ENCODE data around the gene MYO9B. TPM values are rescaled to one million over a fixed set of nuclear protein-coding genes. Genes with fewer than 3 reads are reported as not detected.
A peak's percentile ranks its signal among the peaks of the same experiment; 100 is the strongest.
"Not testable (repeated sequence)": the region's sequence is repeated elsewhere in the genome, so short reads cannot be mapped to it uniquely, and the experiment has no call there.

MYO9B gene
- total RNA-seq, 1 donor from 2014 or later = 38.1 TPM

DNA sequence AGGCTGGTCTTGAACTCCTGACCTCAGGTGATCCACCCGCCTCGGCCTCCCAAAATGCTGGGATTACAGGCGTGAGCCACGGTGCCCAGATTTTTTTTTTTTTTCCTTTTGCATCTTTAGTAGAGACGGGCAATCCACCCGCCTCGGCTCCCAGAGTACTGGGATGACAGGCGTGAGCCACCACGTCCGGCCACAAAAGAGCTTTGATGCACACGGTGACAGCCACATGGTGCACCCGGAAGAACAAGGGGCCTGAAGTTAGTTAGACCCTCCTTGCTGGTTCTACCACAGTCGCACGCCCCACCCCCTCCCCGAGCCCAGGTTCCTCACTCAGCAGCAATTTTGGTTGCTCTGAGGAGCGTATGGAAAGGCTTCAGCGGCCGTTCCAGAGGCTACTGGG lies 85.3 kb downstream of the MYO9B start:
- ATAC-seq (no peak), DNase-seq (no peak)
- intact Hi-C loops (cut with micrococcal nuclease) = no loop called here

DNA sequence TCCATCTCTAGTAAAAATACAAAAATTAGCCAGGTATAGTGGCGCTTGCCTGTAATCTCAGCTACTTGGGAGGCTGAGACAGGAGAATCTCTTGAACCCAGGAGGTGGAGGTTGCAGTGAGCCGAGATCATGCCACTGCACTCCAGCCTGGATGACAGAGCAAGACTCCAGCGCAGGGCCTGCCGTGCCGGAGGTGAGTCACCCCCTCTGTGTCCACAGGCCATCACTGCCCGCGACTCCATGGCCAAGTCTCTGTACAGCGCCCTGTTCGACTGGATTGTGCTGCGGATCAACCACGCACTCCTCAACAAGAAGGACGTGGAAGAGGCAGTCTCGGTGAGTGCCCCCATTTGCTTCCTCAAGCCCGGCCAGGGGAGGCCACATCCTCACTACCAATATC lies 86.6 kb downstream of the MYO9B start:
- intact Hi-C loops (cut with micrococcal nuclease); ATAC-seq: not testable (repeated sequence)

DNA sequence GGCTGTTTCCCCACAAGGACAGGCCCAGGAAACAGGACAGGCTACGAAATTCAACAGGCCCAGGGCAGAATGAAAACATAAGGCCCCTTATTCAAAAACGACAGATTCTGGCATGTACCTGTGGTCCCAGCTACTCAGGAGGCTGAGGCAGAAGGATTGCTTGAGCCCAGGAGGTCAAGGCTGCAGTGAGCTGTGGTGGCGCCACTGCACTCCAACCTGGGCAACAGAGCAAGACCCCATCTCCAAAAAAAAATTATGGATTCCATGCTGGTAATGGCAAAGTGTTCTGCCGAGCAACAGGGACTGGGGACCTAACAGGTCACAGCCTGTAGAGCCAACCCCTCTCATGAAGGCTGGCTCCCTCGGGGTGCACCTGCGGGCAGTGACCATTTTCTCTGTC lies 87.0 kb downstream of the MYO9B start:
- DNase-seq = no peak
- intact Hi-C loops (cut with micrococcal nuclease) = no loop called here
- ATAC-seq = no peak

More for the DNA sequence above, 86.6 kb downstream of the MYO9B start:
- not testable (repeated sequence) for DNase-seq

DNA sequence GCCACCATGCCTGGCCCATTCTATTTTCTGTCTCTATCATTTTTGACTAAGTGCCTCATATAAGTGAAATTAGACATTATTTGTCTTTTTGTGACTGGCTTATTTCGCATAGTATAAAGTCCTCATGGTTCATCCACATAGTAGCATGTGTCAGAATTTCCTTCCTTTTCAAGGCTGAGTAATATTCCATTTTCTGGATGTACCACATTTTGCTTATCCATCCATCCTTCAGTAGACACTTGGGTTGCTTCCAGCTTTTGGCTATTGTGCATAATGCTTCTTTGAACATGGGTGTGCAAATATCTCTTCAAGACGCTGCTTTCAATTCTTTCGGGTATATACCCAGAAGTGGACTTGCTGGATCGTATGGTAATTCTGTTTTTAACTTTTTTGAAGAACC lies 88.1 kb downstream of the MYO9B start:
- intact Hi-C loops (cut with micrococcal nuclease) = no loop called here
- DNase-seq (no peak), ATAC-seq (no peak)

DNA sequence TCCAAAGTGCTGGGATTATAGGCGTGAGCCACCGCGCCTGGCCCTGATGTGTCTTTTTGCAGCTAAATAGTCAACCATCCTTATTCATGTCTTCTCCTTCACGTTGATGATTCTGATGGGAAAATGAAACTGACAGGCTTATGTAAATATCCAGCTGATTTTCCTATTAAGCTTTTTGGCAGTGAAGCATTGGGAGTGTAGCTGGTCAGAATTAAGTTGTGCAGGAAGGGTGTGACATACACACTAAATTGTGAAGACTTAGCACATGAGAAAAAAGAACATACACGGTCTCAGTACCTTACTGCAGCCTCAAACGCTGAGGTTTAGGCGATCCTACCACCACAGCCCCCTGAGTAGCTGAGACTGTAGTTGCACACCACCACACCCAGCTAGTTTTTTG lies 89.1 kb downstream of the MYO9B start:
- ATAC-seq = no peak
- intact Hi-C loops (cut with micrococcal nuclease) = no loop called here
- DNase-seq = no peak

DNA sequence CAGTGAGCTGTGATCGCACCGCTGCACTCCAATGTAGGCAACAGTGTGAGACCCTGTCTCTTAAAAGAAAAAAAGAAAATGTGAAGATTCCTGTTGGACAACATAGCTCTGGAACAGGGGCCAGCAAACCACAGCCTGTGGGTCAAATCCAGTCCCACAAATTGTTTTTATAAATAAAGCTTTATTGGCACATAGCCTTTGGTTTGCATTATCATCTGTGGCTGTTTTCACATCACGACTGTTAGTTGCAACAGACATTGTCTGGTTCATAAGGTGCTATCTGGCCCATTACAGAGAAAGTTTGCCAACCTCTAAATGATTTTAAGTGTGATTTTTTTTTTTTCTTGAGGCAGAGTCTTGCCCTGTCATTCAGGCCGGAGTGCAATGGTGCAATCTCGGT lies 90.1 kb downstream of the MYO9B start:
- intact Hi-C loops (cut with micrococcal nuclease) = no loop called here
- ATAC-seq (no peak), DNase-seq (no peak)

DNA sequence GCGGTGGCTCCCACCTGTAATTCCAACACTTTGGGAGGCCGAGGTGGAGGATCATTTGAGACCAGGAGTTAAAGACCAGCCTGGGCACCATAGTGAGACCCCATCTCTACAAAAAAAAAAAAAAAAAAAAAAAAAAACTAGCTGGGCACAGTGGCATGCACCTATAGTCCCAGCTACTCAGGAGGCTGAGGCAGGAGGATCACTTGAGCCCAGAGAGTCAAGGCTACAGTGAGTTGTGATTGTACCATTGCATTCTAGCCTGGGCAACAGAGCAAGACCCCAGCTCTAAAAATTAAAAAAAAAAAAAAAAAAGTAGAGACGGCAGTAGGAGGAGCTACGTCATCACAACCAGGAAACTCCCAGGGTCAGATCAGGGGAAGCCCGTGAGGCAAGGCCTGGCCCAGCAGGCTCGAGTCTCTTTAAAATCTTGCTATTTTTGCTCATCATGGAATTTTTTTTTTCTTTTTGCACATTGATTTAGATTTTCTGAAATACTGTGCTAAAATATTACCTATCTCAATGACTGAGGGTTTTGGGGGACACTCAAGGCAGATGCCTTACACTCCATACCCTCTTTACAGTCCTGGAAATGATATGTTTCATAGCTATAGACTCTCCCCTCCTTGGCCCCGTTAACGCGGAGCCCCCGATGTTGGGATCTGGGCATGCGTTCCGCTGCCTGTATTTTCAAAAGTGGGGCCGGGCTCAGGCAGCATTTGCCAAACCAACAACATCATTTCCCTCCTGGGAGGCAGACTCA lies 95.1 kb downstream of the MYO9B start:
- intact Hi-C loops (cut with micrococcal nuclease) = no loop called here
- no peak for DNase-seq
- ATAC-seq = no peak

DNA sequence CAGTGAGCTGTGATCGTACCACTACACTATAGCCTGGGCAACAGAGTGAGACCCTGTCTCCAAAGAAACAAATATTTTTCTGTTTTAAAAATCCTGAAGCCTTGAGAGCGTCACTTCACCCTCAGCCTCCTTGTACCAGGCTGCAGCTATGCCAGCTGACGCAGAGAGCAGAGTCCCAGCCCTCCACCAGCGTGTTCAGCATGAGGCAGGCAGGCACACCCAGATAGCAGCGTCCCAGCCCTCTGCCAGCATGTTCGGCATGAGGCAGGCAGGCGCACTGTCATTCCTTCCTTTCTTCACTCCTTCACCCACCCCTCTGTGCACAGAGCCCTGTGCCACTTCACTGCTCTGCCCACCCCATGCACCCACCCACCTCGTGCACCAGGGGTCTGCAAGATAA lies 96.3 kb downstream of the MYO9B start:
- intact Hi-C loops (cut with micrococcal nuclease) = no loop called here
- ATAC-seq (no peak), DNase-seq (no peak)

DNA sequence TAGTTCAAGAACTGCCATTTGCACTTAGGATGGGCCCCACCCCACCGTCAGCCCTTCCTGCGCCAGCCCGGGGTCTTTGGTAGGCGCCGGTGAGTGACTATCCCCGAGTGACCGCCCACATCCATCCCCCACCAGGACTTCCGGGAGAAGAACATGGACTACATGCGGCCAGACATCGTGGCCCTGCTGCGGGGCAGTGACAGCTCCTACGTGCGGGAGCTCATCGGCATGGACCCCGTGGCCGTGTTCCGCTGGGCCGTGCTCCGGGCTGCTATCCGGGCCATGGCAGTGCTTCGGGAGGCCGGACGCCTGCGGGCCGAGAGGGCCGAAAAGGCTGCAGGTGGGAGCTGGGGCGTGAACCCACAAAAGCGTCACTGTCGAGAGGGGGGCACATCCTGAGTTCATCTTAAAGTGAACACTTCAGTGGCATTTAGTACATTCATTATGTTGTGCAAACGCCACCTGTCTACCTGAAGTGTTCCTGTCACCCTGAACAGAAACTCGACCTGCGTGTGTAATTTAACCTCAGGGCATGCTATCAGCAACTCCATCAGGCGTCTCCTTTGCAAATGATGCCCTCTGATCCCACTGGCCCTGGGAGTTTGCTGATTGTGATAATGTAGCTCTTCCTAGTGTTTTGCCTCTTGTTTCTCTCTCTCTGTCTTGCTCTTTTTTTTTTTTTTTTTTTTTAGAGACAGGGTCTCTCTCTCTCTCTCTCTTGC lies 97.2 kb downstream of the MYO9B start:
- DNase-seq (no peak), ATAC-seq (no peak)
- intact Hi-C loops (cut with micrococcal nuclease) = no loop called here

DNA sequence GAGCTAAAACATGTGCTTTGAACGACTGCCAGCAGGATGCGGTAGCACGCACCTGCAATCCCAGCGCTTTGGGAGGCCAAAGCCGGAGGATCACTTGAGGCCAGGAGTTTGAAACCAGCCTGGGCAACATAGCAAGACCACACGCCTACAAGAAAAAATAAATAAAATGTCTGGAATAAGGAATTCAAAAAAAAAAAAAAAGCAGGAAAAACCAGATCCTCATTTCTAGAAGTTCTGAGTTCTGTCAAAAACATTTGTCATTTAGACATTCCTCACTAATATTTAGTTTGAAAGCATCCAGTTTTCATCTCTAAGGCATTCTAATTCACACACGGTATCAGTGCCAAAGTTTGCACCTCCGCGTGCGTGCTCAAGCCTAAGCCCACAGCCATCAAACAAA lies 102.7 kb downstream of the MYO9B start:
- intact Hi-C loops (cut with micrococcal nuclease) = no loop called here
- no peak for ATAC-seq
- no peak for DNase-seq

DNA sequence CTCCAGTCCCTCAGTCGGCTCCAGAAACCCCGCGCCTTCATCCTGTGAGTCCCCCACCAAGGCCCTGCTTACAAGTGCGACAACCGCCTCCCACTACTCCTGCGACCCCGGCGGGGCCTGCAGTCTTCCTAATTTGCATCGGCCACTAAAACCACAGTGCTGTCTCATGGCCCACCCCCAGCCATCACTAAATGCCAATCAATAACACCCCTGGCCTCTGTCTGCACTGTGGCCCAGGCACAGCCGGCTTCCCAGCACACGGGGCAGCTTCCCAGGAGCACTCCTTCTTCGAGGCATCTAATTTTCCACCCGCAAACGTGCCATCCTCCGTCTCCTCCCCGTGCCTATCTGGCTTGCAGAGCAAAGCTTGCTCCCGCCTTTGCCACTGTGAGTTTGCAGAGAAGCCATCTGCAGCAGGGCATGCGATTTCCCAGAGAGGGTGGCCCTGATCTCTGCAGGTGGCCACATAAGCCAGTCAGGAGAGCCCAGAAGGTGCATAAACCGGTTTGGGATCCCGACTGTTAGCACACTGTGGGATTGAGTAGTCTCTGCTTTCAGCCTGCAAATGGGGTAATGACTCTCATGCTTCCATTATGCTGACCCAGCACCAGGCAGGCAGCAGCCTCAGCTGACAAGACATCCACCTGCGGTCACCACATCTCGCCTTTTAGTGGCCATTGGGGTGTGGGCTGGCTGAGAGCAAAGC lies 105.6 kb downstream of the MYO9B start:
- DNase-seq (no peak), ATAC-seq (no peak)
- intact Hi-C loops (cut with micrococcal nuclease) = no loop called here

DNA sequence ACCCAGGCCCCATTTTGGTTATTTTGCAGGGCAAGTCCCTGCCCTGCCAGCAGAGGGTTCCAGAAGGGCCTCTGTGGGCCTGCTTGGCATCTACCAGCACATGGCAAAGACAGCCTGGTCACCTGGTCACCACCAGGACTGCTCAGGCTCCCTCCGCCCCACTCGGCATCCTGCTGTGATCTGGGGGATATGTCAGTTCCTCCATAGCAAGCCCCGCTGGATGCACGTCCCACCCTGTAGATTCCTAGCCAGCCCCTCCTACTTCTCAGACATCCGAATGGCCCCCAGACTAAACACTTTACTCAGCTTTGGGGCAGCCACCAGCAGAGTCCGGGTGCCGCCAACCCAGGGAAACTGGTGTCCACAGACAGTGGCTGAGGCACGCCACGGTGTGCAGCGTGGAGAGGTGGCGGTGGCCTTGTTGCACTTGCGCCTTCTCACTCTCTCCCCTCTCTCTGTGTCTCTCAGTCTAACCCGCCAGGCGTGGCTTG lies 107.7 kb downstream of the MYO9B start:
- no peak for DNase-seq
- intact Hi-C loops (cut with micrococcal nuclease) = no loop called here
- no peak for ATAC-seq

DNA sequence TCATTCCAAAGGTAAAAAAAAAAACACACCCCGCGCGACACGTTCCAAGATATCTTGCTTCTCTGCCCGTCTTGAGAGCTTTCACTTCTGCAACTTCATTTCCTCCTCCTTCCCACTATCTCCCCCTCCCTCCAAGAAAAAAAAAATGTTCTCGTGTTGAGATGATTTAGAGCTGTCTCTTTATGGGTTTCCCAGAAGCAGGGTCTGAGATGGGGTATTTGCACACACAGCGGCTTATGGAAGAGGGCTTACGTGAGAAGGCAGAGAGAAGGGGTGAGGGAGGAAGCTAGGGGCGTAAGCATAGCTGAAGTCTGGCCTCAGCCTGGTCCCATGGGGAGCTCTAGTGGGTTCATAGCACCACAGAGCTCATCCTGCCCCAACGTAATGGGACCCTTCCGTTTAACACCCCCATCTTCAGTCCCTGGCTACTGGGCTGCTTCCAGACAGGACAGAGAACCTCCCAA lies 108.3 kb downstream of the MYO9B start:
- intact Hi-C loops (cut with micrococcal nuclease) = no loop called here
- peak; percentile 13 for ATAC-seq
- DNase-seq = no peak

DNA sequence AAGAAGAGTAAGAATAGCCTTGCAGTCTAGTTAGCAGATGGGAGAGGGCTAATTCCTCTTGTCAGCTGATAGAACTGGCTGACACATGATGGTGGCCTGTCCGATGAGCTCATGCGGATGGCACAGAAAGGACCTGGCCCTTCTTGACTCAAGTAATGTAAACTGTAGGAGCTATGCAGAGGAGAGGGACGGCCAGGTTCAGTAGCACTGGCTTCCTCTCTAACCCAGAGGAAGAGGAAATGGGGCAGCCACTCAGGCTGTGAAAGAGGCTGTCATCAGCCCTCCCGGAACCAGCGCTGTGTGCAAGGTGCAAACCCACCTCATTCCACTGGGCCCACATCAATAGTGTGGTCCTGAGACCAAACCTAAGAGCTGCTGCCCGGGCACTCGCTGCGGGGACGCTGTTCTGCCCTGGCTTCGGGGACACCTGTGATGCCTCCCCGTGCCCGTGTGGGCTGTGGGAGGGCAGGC lies 108.8 kb downstream of the MYO9B start:
- intact Hi-C loops (cut with micrococcal nuclease) = no loop called here
- no peak for DNase-seq
- ATAC-seq = peak; percentile 34

DNA sequence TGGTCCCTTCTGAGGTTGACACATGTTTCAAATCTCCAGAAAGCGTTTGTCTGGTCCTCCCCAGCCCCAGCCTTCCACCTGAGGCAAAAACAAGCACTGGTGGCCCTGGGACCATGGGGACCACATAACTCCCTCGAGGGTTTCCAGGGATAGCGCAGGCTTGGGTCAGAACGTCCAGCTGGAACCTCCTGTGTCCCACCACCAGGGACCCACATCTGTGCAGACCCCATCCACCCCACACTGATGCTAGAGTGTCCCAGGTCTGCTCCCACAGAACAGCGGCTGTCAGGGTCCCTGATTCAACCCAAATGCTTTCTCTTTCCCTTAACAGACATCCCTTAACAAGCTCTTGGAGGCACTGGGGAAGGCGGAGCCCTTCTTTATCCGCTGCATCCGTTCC lies 110.0 kb downstream of the MYO9B start:
- no peak for DNase-seq
- intact Hi-C loops (cut with micrococcal nuclease) = no loop called here
- no peak for ATAC-seq

DNA sequence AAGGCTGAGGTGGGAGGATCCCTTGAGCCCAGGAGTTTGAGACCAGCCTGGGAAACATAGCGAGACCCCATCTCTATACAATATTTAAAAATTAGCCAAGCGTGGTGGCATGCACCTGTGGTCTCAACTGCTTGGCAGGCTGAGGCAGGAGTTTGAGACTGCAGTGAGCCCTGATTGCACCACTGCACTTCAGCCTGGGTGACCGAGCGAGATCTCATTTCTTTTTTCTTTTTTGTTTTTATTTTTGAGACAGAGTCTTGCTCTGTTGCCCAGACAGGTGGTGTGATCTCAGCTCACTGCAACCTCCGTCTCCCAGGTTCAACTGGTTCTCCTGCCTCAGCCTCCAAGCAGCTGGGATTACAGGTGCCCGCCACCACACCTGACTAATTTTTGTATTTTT lies 116.2 kb downstream of the MYO9B start:
- intact Hi-C loops (cut with micrococcal nuclease); DNase-seq; ATAC-seq: not testable (repeated sequence)

DNA sequence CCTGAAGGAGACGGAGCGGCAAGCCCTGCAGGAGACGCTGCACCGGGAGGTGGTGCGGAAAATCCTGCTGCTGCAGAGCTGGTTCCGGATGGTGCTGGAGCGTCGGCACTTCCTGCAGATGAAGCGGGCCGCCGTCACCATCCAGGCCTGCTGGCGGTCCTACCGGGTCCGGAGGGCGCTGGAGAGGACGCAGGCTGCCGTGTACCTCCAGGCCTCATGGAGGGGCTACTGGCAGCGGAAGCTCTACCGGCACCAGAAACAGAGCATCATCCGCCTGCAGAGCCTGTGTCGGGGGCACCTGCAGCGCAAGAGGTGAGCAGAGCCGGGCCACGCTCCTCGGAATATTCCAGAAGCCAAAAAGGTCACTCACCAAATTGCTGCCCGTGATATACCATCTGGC lies 117.2 kb downstream of the MYO9B start:
- DNase-seq (no peak), ATAC-seq (no peak)
- intact Hi-C loops (cut with micrococcal nuclease) = no loop called here

DNA sequence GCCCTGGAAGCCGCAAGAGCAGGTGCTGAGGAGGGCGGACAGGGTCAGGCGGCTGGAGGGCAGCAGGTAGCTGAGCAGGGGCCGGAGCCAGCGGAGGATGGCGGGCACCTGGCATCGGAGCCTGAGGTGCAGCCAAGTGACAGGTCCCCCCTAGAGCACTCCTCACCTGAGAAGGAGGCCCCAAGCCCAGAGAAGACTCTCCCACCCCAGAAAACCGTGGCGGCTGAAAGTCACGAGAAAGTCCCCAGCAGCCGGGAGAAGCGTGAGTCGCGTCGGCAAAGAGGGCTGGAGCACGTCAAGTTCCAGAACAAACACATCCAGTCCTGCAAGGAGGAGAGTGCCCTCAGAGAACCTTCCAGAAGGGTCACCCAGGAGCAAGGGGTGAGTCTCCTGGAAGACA lies 119.0 kb downstream of the MYO9B start:
- intact Hi-C loops (cut with micrococcal nuclease) = no loop called here
- ATAC-seq (no peak), DNase-seq (no peak)

DNA sequence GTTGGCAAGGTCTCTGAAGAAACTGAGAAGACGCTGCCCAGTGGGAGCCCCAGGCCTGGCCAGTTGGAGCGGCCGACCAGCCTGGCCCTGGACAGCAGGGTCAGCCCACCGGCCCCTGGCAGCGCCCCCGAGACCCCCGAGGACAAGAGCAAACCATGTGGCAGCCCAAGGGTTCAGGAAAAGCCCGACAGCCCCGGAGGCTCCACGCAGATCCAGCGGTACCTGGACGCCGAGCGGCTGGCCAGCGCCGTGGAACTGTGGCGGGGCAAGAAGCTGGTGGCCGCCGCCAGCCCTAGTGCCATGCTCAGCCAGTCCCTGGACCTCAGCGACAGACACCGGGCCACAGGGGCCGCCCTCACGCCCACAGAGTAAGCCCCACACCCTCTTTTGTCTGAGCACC lies 119.5 kb downstream of the MYO9B start:
- peak; percentile 17 for DNase-seq
- intact Hi-C loops (cut with micrococcal nuclease) = no loop called here
- no peak for ATAC-seq

DNA sequence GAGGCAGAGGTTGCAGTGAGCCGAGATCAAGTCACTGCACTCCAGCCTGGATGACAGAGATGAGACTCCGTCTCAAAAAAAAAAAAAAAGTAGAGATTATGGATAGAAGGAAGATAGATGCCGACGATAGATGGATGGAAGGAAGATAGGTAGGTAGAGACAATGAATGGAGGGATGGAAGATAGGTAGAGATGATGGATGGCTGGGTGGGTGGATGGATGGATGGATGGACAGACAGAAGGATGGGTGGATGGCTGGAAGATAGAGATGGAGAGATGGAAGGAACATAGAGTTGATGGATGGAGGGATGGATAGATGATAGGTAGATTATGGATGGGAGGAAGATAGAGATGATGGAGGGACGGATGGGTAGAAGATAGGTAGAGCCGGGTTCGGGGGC lies 121.0 kb downstream of the MYO9B start:
- no peak for ATAC-seq
- intact Hi-C loops (cut with micrococcal nuclease) = no loop called here
- no peak for DNase-seq
